DMS 273 (cell line): ENCODE measurements around the gene NOC2L.
A peak's percentile ranks its signal among the peaks of the same experiment; 100 is the strongest.

ENCODE experiments used
- DNase-seq: peaks from one replicate; lab custom pipeline; 2025; ENCODE audit not compliant: unreplicated experiment; lab: John Stamatoyannopoulos, UW

The NOC2L gene

DNA sequence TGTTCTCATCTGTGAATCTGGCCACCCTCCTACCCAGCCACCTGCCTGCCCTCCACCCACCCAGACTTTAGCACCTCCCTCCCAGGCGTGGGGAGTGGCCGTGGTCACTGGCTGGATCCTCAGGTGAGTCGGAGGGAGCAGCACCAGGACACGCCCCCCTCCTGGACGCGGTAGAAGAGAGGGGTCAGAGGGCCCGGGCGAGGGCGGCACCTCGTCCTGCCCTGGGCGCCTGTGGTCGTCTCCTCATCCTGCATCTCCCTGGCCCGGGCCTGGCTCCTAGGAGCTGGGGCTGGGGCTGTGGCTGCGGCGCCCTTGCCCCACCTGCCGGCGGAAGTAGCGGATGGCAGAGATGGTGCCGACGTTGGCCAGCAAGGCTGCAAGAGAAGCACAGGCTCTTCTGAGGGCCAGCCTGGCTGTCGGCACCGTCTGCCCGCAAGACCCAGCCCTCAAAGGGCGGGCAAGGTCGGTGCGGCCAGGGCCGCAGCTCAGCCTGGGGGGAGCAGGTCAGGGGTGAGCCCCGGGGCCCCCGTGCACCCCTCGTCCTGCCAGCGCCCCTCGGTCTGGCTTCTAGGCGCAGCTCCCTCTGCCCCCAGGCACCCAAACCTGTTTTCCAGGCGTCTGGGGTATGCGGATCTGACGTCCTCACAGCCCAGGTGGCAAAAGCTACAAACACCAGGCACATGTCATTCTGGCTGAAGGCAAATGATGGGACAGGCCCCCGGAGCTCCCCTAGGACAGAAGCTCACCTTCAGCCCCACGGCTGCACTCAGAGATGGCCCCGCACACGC is 17.0 kb upstream of the NOC2L start:
- peak; percentile 91 for DNase-seq

DNA sequence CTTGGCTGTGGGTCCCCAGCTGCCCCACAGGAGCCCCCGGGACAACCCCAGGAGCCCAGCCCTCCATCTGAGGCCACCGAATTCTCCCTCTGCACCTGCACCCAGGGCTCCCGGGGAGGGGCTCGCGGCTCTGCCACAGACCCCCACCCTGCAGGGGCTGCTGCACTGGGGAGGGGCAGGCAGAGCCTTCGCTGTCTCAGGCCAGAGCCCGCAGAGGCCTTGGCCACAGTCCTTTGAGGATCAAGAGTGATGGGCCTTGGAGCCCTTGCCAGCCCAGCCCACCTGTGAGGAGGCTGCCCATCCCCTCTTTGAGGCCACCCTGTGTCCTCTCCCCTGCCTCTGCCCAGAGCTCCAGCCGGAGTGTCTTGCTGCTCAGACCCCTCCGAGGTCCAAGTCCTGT is 16.3 kb upstream of the NOC2L start:
- DNase-seq: no peak

DNA sequence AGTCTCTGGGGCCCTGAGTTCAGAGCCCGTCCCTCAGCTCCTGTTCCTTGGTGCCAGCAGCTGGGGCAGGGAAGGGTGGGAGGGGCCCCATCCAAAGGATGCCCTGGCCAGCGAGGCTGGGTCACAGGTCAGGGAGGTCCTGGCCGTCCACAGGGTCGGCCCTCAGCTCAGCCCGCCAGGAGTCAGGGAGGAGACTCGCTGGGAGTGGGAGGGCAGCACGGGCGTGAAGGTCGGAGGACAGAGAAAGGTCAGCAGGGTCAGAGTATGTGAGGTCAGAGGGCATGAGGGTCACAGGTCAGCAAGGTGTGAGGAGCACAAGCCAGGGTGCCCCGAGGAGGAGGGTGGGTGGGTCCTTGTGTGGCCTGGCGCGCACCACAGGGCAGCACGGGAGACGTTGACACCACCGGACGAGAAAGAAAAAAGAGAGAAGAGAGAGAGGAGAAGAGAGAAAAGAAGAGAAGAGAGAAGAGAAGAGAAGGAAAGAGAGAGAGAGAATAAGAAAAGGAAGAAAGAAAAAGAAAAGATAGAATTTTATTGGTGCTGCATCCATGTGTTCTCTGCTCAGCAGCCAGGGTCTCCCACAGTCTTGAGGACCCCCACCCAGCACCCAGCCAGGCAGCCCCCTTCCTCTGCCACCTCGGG is 15.8 kb upstream of the NOC2L start:
- DNase-seq: no peak

DNA sequence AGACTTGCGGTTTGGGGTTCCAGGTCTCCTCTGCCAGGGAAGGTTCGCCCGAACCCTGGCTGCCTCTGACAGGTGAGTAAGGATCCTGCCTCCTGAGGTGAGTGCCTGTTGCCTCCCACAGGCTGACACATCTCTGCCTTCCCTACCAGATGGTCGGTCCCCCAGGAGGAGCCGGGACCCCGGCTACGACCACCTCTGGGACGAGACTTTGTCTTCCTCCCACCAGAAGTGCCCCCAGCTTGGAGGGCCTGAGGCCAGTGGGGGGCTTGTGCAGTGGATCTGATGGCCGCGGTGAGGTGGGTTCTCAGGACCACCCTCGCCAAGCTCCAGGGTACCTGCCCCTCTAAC is 15.2 kb upstream of the NOC2L start:
- DNase-seq: no peak

DNA sequence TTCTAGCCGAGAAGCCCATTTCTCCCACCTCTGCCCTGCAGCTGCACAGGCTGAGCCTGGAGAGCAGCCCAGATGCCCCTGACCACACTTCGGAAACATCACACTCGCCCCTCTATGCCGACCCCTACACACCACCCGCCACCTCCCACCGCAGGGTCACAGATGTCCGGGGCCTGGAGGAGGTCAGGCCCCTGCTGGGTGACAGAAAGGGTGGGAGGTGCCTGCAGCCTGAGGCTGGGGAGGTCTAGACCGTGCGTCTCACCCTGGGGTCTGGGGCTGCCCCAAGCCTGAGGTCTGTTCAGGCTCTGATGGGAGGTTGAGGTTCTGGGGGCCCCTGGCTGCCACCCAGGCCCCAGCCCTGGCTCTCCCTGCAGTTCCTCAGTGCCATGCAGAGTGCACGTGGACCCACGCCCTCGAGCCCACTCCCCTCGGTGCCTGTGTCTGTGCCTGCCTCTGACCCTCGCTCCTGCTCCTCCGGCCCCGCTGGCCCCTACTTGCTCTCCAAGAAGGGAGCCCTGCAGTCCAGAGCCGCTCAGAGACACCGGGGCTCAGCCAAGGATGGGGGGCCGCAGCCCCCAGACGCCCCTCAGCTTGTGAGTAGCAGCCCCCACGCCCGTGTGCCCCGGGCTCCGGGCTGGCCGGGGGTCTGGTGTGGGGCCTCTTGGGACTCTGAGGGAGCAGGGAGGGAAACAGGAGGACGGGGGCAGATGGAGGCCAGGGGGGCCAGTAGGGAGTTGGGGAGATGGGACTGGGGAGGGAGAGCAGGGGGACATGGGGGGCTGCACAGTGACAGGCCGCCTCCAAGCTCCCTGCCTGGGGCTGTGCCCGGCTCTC is 14.6 kb upstream of the NOC2L start:
- no peak for DNase-seq

DNA sequence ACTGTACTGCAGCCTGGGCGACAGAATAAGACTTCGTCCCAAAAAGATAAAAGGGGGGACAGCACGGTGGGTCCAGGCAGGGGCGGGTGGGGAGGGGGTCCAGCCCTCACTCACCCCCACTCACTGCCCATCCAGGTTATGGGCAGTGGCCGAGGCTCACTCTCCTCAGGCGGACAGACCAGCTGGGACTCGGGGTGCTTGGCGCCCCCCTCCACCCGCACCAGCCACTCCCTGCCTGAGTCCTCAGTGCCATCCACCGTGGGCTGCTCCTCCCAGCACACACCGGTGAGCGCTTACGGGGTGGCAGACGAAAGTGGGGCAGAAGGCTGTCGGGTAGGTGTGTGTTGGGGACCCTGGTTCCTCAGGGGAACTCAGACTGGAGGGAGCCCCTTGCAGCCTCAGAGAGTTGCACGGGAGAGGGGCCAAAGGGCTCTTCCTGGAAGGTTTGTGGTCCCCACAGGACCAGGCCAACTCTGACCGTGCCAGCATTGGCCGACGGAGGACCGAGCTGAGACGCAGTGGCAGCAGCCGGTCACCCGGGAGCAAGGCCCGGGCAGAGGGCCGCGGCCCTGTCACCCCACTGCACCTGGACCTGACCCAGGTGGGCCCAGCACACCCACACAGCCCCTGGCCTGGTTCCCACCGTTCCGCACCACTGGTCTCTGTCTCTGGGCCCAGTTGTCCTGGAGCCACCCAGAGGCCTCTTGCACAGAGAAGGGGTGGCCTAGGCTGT is 13.8 kb upstream of the NOC2L start:
- DNase-seq: no peak

DNA sequence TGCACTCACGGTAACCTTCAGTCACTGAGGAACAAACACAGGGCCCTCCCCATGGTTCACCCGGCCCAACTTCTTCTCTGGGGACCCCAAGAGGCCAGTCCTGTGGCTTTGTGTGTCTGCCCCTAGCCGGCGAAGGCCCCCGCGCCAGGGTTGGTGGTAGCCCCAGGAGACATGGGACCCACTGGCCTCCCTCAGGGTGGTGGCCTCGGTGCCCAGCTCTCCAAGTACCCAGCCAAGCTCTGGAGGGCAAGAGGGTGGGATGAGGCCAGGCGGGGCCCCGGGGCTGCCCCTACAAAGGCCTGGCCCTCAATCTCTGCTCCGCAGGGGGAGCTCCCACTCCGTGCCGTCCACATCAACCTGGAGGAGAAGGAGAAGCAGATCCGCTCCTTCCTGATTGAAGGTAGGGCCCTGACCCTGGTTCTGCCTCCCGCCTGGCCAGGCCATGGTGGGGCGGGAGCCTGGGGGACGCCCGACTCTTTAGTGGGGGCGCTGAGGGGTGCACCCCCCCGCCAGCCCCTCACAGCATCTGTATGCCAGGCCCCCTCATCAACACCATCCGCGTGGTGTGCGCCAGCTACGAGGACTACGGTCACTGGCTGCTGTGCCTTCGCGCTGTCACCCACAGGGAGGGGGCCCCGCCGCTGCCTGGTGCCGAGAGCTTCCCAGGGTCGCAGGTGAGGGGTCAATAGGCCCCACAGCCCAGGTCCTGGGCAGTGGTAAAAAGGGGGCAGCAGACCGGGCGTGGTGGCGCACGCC is 12.9 kb upstream of the NOC2L start:
- no peak for DNase-seq

DNA sequence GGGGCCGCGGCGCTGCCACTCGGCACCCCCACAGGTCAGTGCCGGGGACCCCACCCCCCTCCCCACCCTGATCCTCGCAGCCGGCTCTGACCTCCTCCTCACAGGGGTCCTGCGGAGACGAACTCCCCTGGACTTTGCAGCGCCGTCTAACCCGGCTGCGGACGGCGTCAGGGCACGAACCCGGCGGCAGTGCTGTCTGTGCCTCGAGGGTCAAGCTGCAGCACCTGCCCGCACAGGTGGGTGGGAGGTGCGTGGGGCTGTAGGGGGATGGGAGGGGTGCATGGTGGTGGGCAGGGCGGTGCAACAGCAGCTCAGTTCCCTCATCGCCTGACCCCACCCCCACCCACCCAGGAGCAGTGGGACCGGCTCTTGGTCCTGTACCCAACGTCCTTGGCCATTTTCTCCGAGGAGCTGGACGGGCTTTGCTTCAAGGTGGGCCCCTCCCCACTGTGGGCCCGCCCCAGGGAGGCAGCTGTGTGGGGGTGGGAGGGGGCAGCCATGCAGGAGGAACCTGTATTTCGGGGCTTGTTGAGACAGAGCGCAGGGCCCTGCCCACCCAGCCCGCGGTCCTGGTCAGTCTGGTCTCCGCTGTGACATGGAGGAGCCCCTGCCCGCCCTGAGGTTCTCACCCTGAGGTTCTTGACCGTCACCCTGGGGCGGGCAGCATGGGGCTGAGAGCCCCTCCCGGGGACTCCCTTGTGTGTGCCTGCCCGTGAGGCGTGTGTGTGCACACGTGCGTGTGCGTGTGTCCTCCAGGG is 12.1 kb upstream of the NOC2L start:
- no peak for DNase-seq

DNA sequence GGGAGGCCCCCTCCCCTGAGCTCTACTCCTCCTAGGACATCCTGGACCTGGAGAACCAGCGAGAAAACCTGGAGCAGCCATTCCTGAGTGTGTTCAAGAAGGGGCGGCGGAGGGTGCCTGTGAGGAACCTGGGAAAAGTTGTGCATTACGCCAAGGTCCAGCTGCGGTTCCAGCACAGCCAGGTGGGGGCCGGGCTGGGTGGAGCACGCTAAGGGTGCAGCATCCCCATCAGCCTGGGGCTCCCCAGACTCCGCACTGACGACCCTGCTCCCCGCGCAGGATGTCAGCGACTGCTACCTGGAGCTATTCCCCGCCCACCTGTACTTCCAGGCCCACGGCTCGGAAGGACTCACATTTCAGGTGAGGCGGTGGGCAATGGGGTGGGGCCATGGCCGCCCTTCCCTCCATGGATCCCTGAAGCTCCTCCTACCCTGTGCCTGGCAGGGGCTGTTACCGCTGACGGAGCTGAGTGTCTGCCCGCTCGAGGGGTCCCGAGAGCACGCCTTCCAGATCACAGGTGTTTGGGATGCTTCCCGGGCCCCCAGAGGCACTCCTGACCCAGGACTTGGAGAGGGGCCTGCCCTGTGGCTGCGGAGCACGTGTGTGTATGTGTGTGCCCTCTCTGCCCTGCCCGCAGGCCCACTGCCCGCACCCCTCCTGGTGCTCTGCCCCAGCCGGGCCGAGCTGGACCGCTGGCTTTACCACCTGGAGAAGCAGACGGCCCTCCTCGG is 11.4 kb upstream of the NOC2L start:
- DNase-seq: no peak

DNA sequence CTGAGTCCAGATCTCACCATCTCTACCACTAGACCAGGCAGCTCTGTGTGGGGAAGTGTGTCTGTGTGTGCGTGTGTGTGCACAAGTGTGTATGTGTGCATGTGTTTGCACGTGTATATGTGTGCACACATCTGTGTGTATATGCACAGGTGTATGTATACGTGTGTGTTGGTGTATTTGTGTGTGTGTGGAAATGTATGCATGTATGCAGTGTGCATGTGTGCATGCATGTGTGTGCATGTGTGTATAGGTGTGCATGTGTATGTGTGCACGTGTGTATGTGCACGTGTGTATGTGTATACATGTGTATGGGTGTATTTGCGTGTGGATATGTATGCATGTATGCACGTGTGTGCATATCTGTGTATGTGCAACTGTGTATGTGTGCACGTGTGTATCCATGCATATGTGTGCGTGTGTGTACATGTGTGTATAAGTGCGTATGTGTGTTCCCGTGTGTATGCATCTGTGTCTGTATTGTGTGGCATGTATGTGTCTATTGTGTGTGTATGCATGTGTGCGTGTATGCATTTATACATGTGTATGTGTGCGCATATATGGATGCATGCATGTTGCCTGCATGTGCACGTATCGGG is 10.3 kb upstream of the NOC2L start:
- DNase-seq: no peak

DNA sequence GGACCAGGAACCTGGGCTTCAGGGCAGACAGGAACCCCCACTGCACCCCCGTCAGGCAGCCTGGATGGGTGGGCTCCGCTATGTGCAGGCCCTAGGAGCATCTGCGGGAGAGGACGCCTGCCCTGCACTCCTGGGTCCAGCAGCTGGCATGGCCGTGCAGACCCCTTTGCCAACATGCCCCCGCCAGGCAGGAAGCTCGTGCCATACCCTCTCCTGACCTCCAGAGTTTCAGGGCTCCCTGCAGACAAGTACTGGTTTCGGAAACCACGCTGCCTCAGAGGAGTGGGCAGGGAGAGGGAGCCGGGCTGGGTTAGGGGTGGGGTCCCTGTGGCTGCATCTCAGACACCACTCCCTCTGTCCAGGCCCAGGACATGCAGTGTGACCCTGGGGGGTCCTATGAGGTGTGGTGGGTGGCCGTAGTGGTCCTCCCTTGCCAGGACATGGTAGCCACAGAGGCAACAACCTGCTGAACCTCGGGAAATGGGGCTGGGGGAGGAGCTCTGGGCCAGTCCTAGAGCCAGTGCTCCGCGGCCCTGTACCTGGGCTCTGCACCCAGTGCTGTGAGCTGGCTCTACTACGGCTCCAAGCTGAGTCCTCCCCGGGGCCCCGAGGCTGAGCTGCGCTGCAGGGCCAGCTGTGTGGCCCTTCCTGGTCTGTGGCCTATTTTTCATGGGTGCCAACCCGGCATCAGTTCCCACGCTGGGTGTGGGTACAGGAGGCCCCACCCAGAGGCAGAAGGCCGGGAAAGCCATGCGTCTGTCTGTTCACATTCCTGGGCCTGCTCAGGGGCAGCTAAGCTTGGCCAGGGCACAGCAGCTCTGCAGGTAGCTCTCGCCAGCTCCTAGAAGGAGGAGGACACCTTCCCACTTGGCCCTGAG is 8.6 kb upstream of the NOC2L start:
- DNase-seq: no peak

DNA sequence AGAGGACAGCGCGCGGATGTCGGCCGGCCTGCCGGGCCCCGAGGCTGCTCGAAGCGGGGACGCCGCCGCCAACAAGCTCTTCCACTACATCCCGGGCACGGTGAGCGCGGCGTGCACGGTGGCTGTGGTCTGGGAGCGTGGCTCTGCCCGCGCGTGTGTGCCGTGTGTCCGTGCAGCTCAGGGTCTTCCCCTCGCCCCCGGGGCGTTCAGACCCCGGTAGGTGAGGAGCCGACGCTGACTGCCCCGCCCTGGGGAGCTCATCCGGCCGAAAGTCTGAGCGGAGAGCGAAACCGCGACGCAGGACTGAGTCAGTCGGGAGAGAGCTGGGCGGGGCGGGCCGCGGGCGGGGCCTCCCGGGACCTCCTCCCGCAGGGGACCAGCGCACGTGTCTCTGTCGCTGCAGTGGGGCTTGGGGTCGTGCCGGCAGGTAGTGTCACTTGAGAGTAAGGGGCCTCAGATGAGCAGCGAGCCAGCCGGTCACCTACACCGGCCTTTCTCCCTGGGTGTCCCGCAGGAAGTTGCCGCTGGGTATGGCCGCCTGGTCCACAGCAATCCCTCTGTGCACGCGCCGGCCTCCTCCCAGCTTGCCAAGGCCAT is 7.7 kb upstream of the NOC2L start:
- DNase-seq: peak; percentile 69

DNA sequence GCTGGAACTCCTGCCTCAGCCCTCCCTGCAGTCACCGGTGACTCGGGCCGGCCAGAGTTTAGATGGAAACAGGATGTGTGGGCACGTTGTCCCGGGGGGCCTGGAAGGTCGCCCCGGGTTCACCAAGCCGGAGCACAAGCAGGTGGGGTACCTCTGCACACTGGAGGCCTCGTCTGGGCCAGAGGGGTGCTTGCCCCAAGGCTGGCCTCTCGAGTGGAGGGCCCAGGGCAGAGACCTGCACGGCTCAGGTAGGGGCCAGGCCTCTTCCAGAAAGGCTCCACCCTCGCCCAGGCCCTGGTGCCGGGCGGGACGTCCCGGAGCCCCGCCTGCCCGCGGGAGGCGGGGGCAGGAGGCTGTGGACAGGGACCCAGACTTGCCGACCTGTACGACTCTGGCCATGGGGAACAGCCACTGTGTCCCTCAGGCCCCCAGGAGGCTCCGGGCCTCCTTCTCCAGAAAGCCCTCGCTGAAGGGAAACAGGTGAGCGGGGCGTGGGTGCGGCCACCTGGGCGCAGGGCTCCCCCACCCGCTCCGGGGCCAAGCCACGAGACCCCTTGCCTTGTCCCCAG is 7.2 kb upstream of the NOC2L start, which contains the start of gene PLEKHN1:
Gene PLEKHN1 (plus strand): TSS at position 348 of the 569 bp plus-strand sequence. CDS start 50 bp downstream, at position 398.
- DNase-seq: peak; percentile 52

DNA sequence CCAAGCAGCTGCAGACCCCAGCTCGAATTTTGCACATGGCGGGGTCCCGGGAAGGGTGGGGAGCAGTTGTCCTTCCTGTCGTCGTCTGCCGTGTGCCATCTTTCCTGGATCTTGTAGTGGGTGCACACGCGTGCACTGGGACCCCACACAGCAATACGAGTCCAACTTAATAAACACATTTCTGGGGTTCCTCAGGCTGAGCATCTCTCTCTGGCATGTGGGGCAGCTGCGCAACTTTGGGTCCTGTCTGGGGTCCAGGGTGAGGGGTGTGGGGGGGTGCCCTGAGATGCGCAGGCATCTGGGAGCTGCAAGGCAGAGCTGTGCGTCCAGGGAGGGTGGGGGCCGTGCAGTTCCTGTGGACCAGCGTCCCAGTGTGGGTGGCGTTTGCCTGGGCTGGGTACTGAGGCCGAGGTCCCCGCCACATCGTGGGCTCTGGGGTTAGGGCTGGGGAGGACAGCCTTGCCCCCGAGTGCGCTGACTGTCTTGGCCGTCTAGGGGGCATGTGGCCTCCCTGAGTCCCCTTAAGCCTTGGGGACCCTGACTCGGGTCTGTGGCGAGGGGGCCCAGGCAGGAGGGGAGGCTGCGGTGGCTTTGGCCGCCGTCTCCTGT is 6.6 kb upstream of the NOC2L start:
- no peak for DNase-seq

DNA sequence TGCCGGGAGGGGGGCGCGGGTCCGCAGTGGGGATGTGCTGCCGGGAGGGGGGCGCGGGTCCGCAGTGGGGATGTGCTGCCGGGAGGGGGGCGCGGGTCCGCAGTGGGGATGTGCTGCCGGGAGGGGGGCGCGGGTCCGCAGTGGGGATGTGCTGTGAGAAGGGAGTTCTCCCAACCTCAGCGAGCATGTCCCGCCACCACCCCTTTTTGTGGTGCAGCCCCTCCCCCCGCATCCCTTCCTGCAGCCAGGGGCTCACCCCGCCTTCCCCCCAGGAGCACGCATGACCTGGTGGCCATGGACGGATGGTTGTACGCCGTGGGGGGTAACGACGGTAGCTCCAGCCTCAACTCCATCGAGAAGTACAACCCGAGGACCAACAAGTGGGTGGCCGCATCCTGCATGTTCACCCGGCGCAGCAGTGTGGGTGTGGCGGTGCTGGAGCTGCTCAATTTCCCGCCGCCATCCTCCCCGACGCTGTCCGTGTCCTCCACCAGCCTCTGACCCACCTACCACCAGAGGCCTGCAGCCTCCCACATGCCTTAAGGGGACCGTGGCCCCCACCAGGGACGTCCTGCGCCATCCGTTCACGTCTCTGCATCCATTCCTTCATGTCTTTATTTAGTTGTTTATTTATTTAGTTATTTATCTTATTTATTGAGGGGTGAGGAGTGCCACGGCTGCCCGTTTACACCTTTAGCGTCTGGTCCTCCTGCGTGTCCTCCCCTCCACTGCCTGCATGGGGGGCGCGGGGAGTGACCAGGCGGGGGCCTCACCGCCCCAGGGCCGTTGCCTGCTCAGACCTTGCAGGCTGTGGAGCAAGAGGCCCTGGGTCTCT is 5.9 kb upstream of the NOC2L start:
- no peak for DNase-seq
